ENCODE measurements around the gene CREB5.
"Not testable (repeated sequence)": the region's sequence is repeated elsewhere in the genome, so short reads cannot be mapped to it uniquely, and the experiment has no call there.

Gene CREB5

GRCh38 chr7:28793381-28794085, 381.2 kb downstream of the CREB5 start:
- DNase-seq: no peak

GRCh38 chr7:28798274-28798673, 386.0 kb downstream of the CREB5 start:
- no peak for DNase-seq

GRCh38 chr7:28799619-28800018, 387.3 kb downstream of the CREB5 start:
- DNase-seq: no peak

GRCh38 chr7:28800150-28800549, 387.8 kb downstream of the CREB5 start:
- DNase-seq: no peak

GRCh38 chr7:28802450-28802849, 390.1 kb downstream of the CREB5 start:
- DNase-seq: no peak

- no peak for DNase-seq
Observed at GRCh38 chr7:28804157-28804556, 391.8 kb downstream of the CREB5 start.

GRCh38 chr7:28804990-28805389, 392.7 kb downstream of the CREB5 start:
- no peak for DNase-seq

- DNase-seq: no peak
Observed at GRCh38 chr7:28806841-28807240, 394.5 kb downstream of the CREB5 start.

- DNase-seq: no peak
Observed at GRCh38 chr7:28807396-28807994, 395.2 kb downstream of the CREB5 start.

GRCh38 chr7:28808796-28809533, 396.6 kb downstream of the CREB5 start:
- DNase-seq: no peak

GRCh38 chr7:28811008-28811407, 398.7 kb downstream of the CREB5 start:
- DNase-seq: no peak

GRCh38 chr7:28811701-28812430, 399.5 kb downstream of the CREB5 start:
- DNase-seq: no peak

- no peak for DNase-seq
Observed at GRCh38 chr7:28812616-28813015, 400.3 kb downstream of the CREB5 start.

GRCh38 chr7:28813243-28813962, 401.1 kb downstream of the CREB5 start:
- DNase-seq: no peak

- DNase-seq: no peak
Observed at GRCh38 chr7:28815369-28815927, 403.1 kb downstream of the CREB5 start.

- DNase-seq: no peak
Observed at GRCh38 chr7:28815928-28816373, 403.6 kb downstream of the CREB5 start.

- no peak for DNase-seq
Observed at GRCh38 chr7:28818996-28819395, 406.7 kb downstream of the CREB5 start.

GRCh38 chr7:28823582-28823981, 411.3 kb downstream of the CREB5 start:
- DNase-seq: no peak

GRCh38 chr7:28825817-28826448, 413.6 kb downstream of the CREB5 start:
- DNase-seq: not testable (repeated sequence)

- DNase-seq: no peak
Observed at GRCh38 chr7:28830846-28831245, 418.5 kb downstream of the CREB5 start.

- DNase-seq: no peak
Observed at GRCh38 chr7:28832669-28833068, 420.4 kb downstream of the CREB5 start.

- no peak for DNase-seq
Observed at GRCh38 chr7:28835800-28836199, 423.5 kb downstream of the CREB5 start.

All from KG1 (cell line).